Measurements from ENCODE around the gene R3HDM2. TPM values are rescaled to one million over a fixed set of nuclear protein-coding genes. Genes with fewer than 3 reads are reported as not detected.

The R3HDM2 gene
- total RNA-seq, 2 experiments from 2014 or later, result 25.8 to 47.2 TPM

DNA sequence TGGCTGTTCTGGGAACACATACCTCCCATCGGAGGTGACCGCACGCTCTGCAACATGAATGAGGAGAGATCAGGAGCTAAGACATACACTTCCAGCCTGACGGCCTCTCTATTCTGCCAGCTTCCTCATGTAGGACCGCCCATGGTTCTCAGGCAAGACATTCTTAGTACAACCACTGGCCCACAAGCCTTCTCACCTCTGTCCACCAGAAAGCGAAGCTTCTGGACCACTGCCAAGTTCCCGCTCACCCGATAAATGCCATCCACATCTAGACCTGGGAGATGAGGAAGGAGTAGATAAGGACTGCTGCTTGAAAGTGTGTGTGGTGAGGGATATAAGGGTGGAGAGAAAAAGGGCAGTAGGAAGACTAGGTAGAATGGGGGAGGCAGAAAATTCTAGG, 43.6 kb upstream of the R3HDM2 start:
- no peaks in the 10 kb centered on the region for H3K9me2 ChIP-seq (ENCODE audit: insufficient read depth, low read length)
- TF ChIP-seq EZH2phosphoT487 (IDR thresholded peaks at IDR 0.05; ENCODE audit: borderline replicate concordance, low read depth, low read length), result no peak
- TF ChIP-seq, protein P1, sequence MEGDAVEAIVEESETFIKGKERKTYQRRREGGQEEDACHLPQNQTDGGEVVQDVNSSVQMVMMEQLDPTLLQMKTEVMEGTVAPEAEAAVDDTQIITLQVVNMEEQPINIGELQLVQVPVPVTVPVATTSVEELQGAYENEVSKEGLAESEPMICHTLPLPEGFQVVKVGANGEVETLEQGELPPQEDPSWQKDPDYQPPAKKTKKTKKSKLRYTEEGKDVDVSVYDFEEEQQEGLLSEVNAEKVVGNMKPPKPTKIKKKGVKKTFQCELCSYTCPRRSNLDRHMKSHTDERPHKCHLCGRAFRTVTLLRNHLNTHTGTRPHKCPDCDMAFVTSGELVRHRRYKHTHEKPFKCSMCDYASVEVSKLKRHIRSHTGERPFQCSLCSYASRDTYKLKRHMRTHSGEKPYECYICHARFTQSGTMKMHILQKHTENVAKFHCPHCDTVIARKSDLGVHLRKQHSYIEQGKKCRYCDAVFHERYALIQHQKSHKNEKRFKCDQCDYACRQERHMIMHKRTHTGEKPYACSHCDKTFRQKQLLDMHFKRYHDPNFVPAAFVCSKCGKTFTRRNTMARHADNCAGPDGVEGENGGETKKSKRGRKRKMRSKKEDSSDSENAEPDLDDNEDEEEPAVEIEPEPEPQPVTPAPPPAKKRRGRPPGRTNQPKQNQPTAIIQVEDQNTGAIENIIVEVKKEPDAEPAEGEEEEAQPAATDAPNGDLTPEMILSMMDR (conservative IDR thresholded peaks at IDR 0.05; ENCODE audit: low read length), result no peak
- no peaks in the 10 kb centered on the region for H3K9me3 ChIP-seq (ENCODE audit: low read length)
- intact Hi-C loops (cut with micrococcal nuclease; ENCODE audit: unreplicated experiment), result no loop called here
- no peak overlapping the region for H3K27ac ChIP-seq (ENCODE audit: low read depth, low read length, poor library complexity, severe bottlenecking)
- peaks cover 37% of the 10 kb centered on the region for H3K4me1 ChIP-seq (ENCODE audit: insufficient read depth, low read length, poor library complexity, severe bottlenecking)
- no peaks in the 10 kb centered on the region for H4K20me1 ChIP-seq (ENCODE audit: insufficient read depth, low read length)
- no peak for DNase-seq (ENCODE audit: low spot score)
- no TSS peak for BruUV-seq (replicated peaks)
- H3K4me3 ChIP-seq (ENCODE audit: low read depth, low read length, poor library complexity, severe bottlenecking), result no peak overlapping the region
- H3K4me2 ChIP-seq (ENCODE audit: low read length), result no peak overlapping the region
- H2AFZ ChIP-seq (ENCODE audit: low read length), result no peak overlapping the region
- CTCF ChIA-PET (ENCODE audit: unreplicated experiment), result interaction anchor here (1.0 kb wide), 1 partner anchor 12 kb away, joined by 3 read pairs; no protein-coding TSS in a partner anchor
- peaks cover 12% of the 10 kb centered on the region; the same call in 1 of the 2 replicates for H3K79me2 ChIP-seq (ENCODE audit: insufficient read depth, low read depth, low read length)
- POLR2A ChIA-PET, result interaction anchor here (0.6 kb wide), 2 partner anchors 17 to 1038 kb away, joined by 3 to 6 read pairs; no protein-coding TSS in a partner anchor
- H3K36me3 ChIP-seq (ENCODE audit: insufficient read depth, low read length), result peaks cover 57% of the 10 kb centered on the region

DNA sequence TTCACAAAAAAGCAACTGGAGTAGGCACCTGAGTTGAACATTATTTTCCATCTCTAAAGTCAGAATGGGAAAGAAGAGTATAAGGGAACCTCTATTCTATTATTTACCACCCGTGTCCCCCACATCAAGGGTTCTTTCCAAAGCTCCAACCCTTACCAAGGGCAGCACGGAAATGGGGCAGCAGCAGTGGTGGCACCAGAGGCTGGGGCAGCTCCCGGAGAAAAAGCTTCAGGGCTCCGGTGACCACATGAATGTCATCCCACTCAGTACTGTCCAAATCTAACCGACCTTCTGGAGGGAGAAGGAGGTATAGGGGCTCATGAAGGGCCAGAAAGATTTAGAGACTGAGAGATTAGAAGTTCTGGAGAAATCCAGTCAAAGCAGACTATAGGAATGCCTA, 43.0 kb upstream of the R3HDM2 start:
- Histone ChIP-seq H2AFZ (ENCODE audit: low read length) (no peak overlapping the region), H3K4me3 (ENCODE audit: low read depth, low read length, poor library complexity, severe bottlenecking) (no peak overlapping the region), H3K9me3 (ENCODE audit: low read length) (no peaks in the 10 kb centered on the region), H3K4me1 (ENCODE audit: insufficient read depth, low read length, poor library complexity, severe bottlenecking) (peaks cover 32% of the 10 kb centered on the region), H3K27ac (ENCODE audit: low read depth, low read length, poor library complexity, severe bottlenecking) (no peak overlapping the region), H3K36me3 (ENCODE audit: insufficient read depth, low read length) (peaks cover 63% of the 10 kb centered on the region), H3K9me2 (ENCODE audit: insufficient read depth, low read length) (no peaks in the 10 kb centered on the region), H4K20me1 (ENCODE audit: insufficient read depth, low read length) (no peaks in the 10 kb centered on the region), H3K4me2 (ENCODE audit: low read length) (no peak overlapping the region), H3K79me2 (ENCODE audit: insufficient read depth, low read depth, low read length) (peaks cover 12% of the 10 kb centered on the region; the same call in 1 of the 2 replicates)
- intact Hi-C loops (cut with micrococcal nuclease; ENCODE audit: unreplicated experiment), result no loop called here
- no TSS peak for BruUV-seq (replicated peaks)
- TF ChIP-seq, protein P1 (conservative IDR thresholded peaks at IDR 0.05; ENCODE audit: low read length), result no peak
- no peak for TF ChIP-seq EZH2phosphoT487 (IDR thresholded peaks at IDR 0.05; ENCODE audit: borderline replicate concordance, low read depth, low read length)
- POLR2A ChIA-PET, result no interaction called here
- no peak for DNase-seq (ENCODE audit: low spot score)
- CTCF ChIA-PET (ENCODE audit: unreplicated experiment), result interaction anchor here (1.0 kb wide), 1 partner anchor 12 kb away, joined by 3 read pairs; no protein-coding TSS in a partner anchor

DNA sequence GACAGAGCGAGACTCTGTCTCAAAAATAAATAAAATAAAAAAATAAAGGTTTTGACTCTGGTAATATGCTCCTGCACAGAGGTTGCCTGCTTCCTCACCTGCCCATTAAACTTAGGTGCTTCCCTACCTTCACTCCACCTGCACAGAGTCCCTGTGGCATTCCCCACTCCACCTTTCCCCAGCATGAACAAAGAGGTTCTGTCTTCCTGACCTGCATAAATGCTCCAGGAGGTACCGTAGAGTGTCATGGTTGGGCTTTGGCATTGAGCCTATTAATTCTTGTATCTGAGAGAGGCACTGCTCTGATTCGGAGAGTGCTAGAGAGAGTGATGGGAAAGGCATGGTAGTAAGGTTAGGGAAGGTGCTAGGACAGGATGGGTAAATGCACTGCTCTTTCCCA, 42.5 kb upstream of the R3HDM2 start:
- Histone ChIP-seq H3K9me2 (ENCODE audit: insufficient read depth, low read length) (no peaks in the 10 kb centered on the region), H4K20me1 (ENCODE audit: insufficient read depth, low read length) (no peaks in the 10 kb centered on the region), H3K79me2 (ENCODE audit: insufficient read depth, low read depth, low read length) (peaks cover 12% of the 10 kb centered on the region; the same call in 1 of the 2 replicates), H2AFZ (ENCODE audit: low read length) (no peak overlapping the region), H3K4me2 (ENCODE audit: low read length) (no peak overlapping the region), H3K36me3 (ENCODE audit: insufficient read depth, low read length) (peaks cover 63% of the 10 kb centered on the region), H3K4me1 (ENCODE audit: insufficient read depth, low read length, poor library complexity, severe bottlenecking) (peaks cover 27% of the 10 kb centered on the region), H3K4me3 (ENCODE audit: low read depth, low read length, poor library complexity, severe bottlenecking) (no peak overlapping the region), H3K9me3 (ENCODE audit: low read length) (no peaks in the 10 kb centered on the region), H3K27ac (ENCODE audit: low read depth, low read length, poor library complexity, severe bottlenecking) (no peak overlapping the region)
- ChIA-PET CTCF (ENCODE audit: unreplicated experiment) (no interaction called here), POLR2A (no interaction called here)
- DNase-seq (ENCODE audit: low spot score), result no peak
- intact Hi-C loops (cut with micrococcal nuclease; ENCODE audit: unreplicated experiment), result no loop called here
- BruUV-seq (replicated peaks), result no TSS peak
- TF ChIP-seq, protein P1 (conservative IDR thresholded peaks at IDR 0.05; ENCODE audit: low read length), result no peak
- TF ChIP-seq EZH2phosphoT487 (IDR thresholded peaks at IDR 0.05; ENCODE audit: borderline replicate concordance, low read depth, low read length), result no peak
